Activated naive CD8-positive, alpha-beta T cell treated with anti-CD3 and anti-CD28 coated beads, Interleukin-2, amount 50 U/mL, for 16 hours (primary cell): ENCODE results near the gene PHF1.

Experiments
- DNase-seq: peaks from one replicate; pipeline ENCODE4 v3.0.0-alpha.2; 2020; ENCODE audit warnings: low read depth, low spot score

Gene PHF1

GRCh38 chr6:33417903-33418689, 7.3 kb downstream of the PHF1 start, which contains the start of gene CUTA:
TSS of gene CUTA (minus strand) at chr6:33418107. CDS start at chr6:33418000, 107 bp downstream.
- DNase-seq: peak; percentile 96

DNA sequence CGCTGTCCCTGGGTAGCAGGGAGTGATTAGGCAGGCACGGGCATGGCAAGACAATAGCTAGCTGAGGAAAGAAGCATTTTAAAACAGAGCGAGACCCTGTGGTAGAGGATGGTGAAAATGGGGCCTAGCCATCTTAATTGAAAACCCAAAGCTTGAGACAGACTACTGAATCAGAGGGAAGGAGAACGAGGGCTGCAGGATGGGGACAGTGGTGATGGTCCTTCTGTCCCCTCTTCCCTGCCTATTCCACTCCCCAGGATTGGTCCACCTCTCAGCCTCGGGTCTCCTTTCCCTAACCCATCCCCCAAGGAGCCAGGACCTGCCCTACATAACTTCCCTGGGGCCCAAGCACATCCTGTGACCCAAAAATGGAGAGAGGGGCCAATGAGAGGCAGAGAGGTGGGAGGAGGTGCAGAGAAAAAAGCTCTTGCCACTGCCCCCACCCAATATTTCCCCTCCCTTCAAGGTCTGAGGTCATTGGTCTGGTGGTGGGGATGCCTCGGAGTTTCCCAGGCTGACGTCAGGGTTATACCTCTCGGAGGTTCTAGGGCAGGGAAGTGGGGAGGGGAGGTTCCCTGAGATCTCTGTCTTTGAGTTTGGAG, 8.0 kb downstream of the PHF1 start:
- DNase-seq: no peak

DNA sequence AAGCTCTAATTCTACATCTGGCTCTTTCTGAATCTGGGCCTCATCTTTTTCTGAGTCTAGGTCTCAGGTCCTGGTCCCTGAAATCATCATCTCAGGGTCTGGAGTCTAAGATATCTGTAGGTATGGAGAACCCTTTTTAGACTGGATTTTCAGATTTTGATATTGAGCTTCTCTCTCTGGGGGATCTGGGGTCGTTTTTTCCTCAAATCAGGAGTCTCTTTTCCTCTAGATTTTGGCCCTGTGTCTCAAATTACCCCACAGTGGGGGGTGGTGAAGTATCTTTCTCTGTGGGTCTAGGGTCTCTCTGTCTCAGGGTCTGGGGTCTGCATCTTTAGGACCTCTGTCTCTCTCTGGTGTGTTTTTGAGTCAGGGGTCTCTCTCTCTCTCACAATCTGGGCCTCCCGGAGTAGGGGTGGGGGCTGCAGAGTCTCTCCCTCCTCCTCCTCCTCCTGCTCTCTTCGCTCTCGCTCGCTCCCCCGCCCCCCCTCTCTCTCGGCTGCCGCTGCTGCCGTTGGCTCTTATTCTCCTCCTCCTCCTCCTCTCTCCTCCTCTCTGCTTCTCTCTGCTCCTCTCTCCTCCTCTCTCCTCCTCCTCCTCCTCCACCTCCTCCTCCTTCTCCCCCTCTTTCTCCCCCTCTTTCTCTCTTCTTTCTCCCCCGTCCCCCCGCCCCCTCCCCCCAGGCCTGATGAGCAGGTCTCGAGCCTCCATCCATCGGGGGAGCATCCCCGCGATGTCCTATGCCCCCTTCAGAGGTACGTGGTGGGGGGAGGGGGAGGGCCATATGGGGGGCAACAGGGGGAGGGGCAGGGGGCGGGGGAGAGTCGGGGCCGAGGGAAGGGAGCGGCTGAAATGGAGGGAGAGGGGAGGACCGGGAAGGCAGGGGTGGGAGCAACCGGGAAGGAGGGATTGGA, 9.0 kb downstream of the PHF1 start, which contains the start of gene SYNGAP1:
Gene SYNGAP1, plus strand, starts transcription at position 486 of the 911 bp plus-strand sequence. Its CDS starts 200 bp downstream, at position 686.
- no peak for DNase-seq

- no peak for DNase-seq
Measured at GRCh38 chr6:33420491-33421343, 9.9 kb downstream of the PHF1 start.

GRCh38 chr6:33421344-33421643, 10.5 kb downstream of the PHF1 start:
- no peak for DNase-seq

DNA sequence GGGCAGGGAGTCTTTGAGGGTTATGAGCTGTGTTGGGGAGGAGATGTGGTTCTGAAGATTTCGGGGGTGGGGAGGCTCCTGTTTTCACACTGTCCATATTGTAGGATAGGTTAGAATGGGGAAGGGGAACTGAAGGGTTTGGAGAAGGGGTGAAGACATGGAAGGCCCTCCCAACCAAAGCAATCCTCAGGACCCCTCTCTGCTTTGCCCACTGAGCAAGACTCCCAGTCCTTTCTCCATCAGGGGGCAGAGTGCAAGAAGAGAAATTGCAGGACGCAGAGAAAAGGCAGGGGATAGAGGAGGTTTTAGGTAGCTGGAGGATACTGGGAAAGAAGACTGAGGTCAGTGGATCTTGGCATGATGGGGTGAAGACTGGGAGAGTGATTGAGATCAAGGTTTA, 13.0 kb downstream of the PHF1 start:
- no peak for DNase-seq

DNA sequence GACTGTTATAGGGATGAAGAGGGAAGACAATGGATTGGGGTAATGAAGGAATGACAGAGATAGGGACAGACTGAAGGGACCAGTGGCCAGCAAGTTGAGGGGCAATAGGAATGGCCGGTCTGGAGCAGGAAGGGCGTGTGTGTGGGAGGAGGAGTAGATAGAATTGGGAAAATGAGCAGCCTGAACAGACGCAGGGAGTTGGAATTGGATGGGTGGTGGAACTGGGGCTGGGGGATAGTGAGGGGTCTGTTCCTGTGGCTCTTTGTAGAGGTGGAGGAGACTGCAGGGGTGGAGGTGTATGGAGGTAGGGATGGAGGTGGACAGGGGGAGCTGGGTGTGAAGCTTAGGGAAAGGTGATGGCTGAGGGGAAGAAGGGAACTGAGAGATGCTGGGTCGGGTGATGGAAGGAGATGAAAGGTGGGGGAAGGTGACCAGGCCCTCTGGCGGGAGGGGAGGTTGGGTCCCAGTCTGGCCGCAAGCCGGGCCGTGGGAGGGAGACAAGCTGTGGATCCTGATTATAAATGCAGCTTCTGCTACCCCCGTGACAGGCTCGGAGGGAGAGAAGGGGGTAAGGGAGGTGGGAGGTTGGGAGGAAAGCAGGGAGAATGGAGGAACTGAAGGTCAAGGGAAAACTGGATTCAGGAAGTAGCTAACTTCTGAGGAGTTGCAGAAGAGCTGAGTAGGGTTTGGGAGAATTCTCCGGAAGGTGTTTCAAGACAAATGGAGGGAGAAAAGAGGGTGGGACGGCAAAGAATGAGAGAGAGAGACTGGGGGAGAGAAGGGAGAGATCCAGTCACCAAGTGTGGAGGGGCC, 14.2 kb downstream of the PHF1 start:
- no peak for DNase-seq

- DNase-seq: peak; percentile 47
Measured at GRCh38 chr6:33425668-33426577, 15.1 kb downstream of the PHF1 start.

GRCh38 chr6:33426590-33427511, 16.0 kb downstream of the PHF1 start:
- DNase-seq: no peak

DNA sequence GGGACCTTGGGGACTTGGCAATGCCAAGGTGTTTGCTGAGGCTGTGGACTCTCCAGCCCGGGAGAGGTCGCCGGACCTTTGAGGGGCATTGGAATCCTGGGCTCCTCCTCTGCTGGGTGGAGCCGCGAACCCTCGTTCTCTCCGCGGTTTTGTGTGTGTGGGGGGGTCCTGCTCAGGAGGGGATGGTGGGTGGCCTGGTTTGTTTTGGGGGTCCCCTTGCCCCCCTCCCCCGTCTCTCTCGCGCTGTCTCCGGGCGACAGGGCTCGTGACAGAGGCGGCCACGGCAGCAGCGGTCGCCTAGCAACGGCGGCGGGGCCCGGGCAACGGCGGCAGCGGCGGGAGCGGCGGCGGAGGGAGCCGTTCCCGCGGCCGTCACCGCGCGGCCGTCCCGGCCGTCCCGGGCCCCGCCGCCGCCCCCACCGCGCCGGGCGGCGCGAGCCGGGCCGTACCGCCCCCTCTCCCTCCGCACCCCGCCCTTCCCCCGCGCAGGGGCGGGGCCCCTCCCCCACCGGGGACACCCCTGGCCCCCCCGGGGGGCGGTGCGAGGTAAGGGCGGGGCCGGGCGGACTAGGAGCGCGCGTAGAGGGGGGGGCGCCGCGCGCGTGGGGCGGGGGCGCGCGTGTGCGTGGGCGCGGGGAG, 16.9 kb downstream of the PHF1 start:
- DNase-seq: no peak

- DNase-seq: no peak
Measured at GRCh38 chr6:33428224-33428965, 17.6 kb downstream of the PHF1 start.

DNA sequence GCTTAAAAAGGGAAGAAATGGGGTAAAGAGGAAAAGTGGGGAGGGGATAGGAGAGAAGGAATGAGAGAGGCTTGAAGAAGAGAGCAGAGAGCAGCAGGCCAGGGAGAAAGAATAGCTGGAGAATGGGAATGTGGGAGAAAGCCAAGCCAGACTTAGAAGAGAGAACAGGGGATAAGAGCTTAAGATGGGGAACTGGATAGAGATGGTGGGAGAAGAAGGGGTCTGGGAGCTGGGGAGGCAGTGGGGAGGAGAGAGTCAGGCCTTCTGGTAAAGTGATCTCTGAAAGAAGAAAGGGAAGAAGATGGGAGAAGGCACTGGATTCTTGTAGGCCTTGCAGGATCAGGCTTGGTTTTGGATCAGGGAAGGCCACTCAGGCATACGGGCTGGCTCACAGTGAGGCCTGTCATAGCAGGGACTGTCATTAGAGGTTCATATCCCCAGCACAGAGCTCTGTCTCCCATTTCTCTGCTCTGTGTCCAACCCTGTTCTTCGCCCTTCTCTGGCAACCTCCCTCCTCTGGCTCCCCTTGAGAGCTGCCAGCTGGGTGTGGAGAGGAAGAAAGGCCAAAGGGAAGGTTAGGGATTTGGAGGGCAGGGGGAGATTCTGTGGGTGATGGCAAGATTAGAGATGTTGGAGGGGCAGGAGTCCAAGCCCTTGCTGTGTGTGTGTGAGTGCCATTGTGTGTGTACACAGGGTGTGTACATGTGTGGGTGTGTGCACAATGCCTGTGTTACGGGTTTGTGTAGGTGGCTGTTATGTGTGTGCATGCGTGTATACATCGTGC, 18.3 kb downstream of the PHF1 start:
- DNase-seq: no peak

DNA sequence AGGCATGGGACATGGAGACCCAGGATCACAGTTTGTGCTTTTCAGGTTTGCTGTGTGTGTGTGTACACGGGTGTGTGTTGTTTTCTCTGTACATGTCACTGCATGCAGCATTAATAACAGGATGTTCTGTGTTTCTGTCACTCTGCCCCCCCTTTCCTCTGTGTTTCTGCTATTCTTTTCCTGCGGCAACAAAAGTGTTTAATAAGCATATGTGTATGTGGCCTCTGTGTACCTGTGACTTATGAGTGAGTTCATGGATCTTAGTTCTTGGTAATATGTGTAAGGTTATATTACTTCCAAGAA, 18.9 kb downstream of the PHF1 start:
- no peak for DNase-seq

- no peak for DNase-seq
Measured at GRCh38 chr6:33430334-33430733, 19.5 kb downstream of the PHF1 start.

DNA sequence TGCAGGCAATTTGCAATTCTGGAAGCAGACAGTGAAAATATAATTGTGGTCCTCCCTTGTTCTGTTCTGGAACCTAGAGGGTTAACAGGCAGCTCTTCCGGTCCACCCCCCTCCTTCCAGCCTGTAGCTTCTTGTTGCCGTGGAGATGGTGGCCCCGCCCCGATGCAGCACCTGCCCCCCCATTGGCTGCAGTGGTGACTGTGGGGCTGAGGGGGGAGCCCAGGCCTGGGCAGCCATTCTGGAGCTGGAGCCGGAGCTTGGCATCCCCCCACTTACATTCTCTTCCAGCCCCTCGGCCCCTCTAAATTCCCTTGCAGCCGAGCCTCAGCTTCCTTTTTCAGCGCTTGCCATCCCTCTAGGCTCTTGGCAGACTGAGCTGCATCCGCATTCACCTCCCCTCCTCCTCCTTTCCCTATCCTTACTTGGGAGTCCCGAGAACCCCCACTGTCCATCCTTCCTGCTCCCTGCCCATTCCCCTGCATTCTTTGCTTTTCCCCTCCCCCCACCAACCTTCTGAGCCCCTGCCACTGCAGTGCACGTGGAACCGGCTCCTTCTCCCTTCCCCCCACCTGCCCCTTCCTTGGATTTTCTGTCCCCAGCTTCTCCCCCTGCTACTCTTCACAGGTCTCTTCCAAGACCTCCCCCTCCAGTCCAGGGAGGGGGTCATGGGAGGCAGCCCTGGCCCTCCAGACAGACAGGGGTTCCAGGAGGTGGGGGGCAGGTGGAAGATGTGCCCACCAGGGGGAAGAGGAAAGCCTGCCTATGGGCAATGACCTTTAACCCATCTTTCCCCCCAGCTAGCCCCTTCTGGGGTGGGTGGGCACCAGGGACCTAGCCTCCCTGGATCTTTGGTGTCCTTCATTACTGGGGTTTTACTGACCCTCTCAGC, 20.4 kb downstream of the PHF1 start:
- peak; percentile 72 for DNase-seq
